HG02870 (cell line): ENCODE data around the gene STAT5B.
"Not testable (repeated sequence)": the region's sequence is repeated elsewhere in the genome, so short reads cannot be mapped to it uniquely, and the experiment has no call there.

Source experiments
- ATAC-seq: cut with Tn5 transposase; IDR thresholded peaks from one replicate; pipeline ENCODE4 v1.9.1; 2021; ENCODE audit warnings: mild to moderate bottlenecking, moderate library complexity; ENCODE audit not compliant: unreplicated experiment

STAT5B gene

DNA sequence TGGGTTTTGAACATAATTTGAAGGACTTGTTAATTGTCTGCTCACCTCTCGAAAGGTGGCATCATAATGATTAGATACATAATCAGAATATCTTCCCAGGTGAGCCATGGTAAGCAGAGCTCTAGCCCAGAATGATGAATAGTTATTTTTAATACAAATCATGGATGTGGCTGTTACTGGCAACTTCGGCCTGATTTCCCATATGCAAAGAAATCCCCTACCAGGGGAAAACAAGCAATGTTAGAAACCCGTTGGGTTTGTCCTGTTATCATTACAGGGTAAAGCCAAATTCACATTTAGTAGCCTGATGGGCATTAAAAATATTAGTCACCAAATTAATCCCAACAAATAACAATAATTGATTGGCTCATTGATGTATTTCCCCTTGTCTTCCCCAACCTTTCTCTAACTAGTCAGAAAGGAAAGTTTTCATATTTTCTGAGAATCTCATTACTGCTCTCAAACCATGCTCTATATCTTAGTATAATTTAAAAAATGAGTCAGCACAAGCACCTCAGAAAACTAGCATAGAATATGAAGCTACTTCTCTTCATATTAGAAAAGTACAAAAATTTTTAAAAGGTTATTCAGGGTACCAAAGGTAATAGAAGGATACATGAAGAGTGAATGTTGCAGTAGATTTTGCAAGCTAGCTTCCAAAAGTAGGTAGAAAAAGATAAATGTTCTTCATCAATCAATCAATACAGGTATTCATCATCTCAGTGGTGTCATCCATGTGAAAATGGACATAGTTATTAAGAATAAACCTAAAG lies 5.0 kb downstream of the STAT5B start:
- no peak for ATAC-seq

DNA sequence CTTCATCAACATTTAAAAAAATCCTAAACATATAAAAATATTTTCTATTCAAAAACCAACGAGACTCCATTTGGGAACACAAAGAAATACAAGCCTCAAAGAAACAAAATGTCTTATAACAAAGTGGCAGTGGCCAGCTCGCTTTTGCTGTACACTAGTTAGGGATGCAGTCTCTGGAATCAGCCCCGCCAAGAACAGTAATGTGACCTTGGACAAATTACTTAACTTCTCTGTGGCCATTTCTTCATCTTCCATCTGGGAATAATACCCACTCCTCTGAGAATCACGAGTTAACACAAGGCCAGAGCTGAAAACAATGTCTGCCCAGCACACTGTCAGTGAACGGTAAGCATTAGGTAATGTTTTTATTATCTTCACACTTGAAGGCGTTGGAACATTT lies 5.6 kb downstream of the STAT5B start:
- no peak for ATAC-seq

DNA sequence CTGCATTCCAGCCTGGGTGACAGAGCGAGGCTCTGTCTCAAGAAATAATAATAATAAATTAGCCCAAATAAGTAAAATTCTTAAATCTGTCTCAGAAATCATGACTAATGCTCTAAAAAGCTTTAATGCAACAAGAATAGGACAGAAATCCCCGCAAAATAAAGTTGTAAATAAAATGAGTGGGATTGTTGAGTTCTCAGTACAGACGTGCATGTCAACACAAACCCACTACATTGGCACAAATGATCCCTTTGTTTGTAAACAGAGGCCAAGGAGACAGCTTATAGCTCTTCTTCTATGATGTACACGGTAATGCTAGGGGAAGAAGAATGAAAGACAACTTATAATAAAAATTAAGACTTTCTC lies 6.0 kb downstream of the STAT5B start:
- no peak for ATAC-seq

DNA sequence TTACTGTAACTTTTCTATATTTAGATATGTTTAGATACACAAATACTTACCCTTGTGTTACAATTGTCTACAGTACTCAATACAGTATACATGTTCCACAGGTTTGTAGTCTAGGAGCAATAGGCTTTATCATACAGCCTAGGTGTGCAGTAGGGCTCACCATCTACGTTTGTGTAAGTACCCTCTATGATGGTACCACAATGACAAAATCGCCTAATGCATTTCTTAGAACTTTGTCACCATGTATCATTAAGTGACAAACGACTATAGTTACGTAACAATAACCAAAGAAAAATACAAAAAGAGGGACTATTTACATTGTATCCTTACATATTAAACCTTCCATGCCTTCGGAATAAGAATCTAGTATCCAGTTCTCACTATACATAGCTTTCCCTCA lies 8.0 kb downstream of the STAT5B start:
- no peak for ATAC-seq

DNA sequence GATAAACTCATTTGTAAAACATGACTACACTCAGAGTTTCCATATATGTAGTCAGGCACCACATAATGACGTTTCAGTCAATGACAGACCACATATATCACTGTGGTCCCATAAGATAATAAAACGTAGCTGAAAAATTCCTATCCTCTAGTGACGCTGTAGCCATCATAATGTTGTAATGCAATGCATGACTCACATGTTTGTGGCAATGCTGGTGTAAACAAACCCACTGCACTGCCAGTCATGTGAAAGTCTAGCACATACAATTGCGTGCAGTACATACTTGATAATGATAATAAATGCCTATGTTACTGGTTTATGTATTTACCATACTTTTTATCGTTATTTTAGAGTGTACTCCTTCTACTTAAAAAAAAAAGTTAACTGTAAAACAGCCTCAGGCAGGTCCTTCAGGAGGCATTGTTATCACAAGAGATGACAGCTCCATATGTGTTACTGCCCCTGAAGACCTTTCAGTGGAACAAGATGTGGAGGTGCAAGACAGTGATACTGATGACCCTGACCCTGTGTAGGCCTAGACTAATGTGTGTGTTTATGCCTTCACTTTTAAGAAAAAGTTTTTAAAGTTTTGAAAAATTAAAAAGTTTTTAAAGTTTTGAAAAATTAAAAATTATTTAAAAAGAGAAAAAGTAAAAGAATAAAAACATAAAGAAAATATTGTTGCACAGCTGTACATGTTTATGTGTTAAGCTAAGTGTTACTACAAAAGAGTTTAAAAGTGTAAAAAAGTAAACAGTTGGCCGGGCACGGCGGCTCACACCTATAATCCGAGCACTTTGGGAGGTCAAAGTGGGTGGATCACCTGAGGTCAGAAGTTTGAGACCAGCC lies 9.0 kb downstream of the STAT5B start:
- no peak for ATAC-seq

DNA sequence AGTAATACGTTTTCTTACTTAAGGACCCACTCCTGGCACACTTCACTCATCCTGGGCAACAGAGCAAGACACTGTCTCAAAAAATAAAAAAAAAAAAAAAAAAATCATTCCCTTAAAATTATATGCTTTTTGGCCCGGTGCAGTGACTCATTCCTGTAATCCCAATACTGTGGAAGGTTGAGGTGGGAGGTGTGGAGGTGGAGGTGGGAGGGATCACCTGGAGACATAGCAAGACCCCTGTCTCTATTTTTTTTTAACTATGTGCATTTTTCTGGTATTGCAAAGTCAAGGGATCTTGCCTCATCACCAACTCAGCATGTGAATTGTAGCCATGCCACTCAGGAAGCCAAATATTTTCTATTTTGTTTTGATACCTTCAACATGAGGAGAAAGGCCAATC lies 9.7 kb downstream of the STAT5B start:
- no peak for ATAC-seq

DNA sequence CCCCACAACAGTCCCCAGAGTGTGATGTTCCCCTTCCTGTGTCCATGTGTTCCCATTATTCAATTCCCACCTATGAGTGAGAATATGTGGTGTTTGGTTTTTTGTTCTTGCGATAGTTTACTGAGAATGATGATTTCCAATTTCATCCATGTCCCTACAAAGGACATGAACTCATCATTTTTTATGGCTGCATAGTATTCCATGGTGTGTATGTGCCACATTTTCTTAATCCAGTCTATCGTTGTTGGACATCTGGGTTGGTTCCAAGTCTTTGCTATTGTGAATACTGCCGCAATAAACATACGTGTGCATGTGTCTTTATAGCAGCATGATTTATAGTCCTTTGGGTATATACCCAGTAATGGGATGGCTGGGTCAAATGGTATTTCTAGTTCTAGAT lies 11.8 kb downstream of the STAT5B start:
- ATAC-seq, result not testable (repeated sequence)

DNA sequence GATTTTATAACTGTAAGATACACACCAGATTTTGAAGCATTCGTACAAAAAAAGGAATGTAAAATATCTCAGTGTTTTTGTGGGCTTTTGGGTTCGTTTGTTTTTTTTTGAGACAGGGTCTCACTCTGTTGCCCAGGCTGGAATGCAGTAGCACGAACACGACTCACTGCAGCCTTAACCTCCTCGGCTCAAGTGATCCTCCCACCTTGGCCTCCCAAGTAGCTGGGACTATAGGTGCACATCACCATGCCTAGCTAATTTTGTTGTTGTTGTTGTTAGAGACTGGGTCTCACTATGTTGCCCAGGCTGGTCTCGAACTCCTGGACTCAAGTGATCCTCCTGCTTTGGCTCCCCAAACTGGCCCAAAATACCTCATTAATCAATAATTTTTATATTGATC lies 15.9 kb downstream of the STAT5B start:
- ATAC-seq, result no peak

DNA sequence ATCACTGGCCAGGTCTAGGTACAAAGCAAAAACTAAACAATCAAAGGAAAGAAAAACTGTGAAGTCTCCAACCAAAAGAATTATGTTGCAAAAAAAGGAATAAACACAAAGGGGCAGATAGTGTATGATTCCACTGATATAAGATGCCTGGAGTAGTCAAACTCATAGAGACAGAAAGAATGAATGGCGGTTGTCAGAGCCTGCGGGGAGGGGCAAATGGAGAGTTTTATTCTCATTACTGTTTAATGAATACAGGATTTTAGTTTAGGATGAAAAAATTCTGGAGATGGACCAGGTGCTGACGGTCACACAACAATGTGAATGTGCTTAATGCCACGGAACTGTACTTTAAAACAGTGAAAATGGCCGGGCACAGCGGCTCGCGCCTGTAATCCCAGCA lies 20.7 kb downstream of the STAT5B start:
- no peak for ATAC-seq

DNA sequence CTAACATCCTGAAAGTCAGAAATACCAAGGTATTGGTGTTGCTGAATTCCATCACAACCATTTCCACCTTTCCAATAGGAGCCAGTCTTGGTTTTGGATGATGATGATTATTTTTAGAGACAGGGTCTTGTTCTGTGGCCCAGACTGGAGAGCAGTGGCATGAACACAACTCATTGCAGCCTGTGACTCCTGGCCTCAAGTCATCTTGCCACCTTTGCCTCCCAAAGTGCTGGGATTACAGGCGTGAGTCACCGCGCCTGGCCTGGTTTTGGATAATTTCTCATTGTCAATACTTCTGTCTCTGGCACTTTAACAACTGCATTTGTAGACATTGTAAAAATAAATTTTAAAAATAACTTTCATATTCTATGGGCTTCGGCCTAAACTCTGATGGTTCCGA lies 22.6 kb downstream of the STAT5B start:
- no peak for ATAC-seq

DNA sequence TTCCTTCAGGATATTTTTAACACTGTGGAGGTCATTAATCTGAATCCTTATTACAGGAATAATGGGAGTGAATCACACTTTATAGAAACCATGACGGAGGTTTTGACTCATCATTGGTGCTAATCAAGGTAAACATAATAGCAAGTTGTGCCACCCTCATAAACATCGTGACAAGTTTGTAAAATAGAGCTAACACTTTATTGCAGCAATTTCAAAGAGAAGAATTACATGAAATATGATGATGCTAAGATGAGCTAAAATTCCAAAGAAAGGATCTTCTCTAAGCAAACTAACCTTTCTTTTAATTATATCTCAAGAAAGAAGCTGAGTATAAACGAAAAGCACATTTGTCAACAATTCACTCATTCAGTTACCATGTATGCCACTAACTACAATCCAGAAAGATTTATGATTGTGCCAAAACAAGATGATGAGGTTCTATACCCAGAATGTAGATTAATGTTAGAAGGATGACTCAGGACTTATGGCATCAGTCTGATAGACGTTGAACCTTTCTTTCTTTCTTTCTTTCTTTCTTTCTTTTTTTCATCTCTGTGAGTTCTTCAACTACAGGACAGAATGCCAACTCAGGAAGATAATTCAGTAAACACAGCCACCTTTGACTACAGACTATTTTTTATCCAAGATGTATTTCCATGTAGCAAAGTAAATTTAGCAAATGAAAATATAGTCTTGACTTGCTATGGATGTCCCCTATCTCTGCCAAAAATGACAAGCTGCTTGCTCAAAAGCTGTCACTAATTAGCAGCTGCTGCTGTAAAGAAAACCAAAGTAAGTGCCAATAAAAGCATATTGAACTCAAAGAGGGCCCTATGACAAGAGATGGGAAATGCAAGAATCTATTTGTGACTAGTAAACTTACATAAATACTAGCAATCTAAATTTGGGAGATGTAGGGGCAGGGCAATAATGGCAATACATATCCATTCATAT lies 23.3 kb downstream of the STAT5B start:
- ATAC-seq, result no peak

DNA sequence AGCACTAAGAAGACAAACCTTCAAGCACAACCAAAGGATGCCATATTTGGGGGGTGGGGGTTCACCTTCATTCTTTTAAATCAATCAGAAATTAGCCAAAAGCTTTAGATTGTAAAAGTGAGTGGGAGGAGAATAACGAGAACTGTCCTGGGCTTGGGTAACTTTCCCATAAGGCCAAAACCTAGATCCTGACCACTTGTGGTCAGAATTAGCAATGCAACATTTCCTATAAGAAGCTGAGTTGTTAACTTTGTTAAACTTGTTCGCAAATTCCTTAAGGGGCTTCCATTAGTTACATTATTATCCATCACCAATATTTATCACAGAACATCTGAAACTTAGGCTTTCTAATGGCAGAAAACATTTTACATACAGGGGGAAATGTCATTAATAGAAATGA lies 25.1 kb downstream of the STAT5B start:
- no peak for ATAC-seq

DNA sequence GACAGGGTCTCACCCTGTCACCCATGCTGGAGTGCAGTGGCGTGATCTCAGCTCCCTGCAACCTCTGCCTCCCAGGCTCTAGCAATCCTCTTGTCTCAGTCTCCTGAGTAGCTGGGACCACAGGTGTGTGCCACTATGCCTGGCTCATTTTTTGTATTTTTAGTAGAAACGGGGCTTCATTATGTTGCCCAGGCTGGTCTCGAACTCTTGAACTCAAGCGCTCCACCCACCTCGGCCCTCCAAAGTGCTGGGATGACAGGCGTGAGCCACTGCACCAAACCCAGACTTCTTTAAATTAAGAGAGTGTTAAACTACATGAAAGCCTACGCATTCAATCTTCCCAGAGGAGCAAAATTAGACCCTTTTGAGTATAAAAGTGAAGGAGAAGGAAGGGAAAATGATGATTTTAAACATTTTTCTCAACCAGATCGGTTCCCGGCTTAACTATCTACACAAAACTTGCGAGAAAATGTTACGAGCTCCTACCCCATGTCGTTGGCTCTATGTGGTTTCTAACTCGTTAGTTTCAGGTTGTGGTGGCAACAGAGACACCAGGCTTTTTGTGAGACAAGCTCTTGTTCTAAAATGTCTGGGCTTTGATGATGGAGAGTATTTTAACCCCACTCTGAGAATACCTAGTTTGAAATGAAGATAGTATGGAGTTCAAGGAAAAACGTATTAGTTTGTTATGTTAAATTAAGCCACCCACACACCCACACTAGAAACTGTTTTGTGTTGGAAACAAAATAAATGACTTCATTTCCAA lies 26.3 kb downstream of the STAT5B start:
- no peak for ATAC-seq

DNA sequence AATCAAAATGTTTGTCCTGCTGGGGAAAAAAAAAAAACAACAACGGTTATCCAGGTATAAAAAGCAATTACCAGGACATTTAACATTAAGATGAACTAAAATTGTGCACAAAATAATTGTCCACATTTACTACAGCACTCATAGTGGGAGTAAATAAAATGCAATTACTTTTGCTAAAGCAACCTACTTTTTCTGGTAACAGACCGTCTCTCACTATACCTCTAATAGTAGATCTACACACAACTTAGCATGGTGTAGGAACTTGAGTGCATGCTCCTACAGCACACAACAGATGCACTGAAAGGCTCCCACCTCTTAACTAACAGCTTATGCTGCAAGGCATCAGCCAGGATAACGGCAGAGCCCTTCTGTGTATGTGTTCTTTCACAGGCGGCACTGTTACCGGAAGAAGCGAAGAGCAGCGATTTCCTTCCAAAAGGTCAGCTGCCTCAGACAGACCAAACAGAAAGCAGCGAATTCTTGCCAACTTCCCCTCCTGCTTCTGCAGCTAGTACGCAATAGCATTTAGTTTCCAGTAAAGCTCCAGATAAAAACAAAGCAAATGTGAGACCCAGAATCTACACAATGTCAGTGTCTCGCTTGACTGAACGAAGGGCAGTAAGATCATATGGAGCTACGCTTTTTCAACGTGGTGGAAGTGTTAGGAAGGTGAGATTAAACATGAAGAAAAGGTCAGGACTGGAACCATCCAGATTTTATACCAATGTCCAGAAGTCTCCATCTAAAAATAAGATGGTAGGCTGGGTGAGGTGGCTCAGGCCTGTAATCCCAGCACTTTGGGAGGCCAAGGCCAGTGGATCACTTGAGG lies 27.6 kb downstream of the STAT5B start:
- no peak for ATAC-seq

DNA sequence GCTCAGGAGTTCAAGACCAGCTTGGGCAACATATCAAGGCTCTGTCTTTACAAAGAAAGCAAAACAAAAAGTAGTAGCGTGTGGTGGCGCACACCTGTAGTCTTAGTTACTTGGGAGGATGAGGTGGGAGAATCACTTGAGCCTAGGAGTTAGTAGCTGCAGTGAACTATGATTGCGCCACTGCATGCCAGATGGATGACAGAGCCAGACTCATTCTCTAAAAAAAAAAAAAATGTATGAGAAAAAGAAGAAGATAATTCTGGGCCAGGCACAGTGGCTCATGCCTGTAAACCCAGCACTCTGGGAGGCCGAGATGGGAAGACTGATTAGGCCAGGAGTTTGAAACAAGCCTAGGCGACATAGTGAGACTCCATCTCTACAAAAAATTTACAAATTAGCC lies 28.5 kb downstream of the STAT5B start:
- no peak for ATAC-seq

DNA sequence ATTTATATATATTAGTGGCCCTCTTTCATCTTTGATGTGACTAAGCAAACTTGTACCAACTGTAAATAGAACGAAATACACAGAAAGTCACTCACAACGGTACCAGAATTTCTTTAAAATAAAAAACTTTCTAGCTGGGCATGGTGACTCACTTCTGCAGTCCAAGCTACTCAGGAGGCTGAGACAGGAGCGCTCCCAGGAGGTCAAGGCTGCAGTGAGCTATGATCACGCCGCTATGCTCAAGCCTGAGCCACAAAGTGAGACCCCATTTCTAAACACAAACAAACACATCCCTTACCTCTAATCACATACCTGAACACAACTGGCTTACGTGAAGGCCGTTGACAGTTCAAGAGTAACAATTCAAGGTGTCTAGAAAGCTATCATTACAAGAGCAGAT lies 29.7 kb downstream of the STAT5B start:
- ATAC-seq, result no peak

DNA sequence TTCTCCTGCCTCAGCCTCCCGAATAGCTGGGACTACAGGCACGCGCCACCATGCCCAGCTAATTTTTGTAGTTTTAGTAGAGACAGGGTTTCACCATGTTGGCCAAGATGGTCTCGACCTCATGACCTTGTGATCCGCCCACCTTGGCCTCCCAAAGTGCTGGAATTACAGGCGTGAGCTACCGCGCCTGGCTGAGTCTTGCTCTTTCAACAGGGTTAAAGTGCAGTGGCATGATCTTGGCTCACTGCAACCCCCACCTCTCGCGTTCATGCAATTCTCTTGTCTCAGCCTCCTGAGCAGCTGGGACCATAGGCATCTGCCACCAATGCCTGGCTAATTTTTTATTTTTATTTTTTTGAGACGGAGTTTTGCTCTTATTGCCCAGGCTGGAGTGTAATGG lies 31.0 kb downstream of the STAT5B start:
- ATAC-seq, result not testable (repeated sequence)

DNA sequence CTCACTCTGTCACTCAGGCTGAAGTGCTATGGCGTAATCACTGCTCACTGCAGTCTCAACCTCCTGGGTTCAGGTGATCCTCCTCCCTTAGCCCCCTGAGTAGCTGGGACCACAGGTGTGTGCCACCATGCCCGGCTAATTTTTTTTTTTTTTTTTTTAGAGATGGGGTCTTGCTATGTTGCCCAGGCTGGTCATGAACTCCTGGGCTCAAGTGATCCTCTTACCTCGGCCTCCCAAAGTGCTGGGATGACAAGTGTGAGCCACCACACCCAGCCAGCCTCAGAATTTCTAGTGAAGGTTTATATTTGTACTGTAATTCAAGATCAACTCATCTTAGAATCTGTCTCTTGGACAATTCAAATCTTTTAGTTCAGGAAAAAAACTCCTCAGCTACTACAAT lies 32.1 kb downstream of the STAT5B start:
- not testable (repeated sequence) for ATAC-seq

DNA sequence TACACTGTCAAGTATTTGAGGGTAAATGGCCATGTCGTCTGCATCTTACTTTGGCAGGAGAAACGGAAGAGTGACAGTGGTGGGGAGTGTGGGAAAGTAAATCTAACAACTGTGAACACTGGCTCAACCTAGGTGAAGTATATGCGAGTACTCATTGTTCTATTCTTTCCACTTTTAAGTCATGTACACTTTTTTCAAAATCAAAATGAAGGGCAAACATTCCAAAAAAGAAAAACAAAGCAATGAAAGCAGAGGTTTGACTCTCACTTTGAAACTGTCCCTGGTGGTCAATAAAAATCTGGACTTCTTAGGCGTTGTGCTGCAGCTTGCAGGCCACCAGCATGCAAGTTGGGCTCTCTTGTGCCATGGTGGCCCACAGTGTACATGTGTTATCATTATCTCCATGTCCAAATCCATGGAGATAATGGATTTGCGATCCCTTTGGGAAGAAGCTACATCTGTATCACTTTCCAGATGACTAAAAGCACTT lies 32.7 kb downstream of the STAT5B start:
- no peak for ATAC-seq
